WI38 (cell line): ENCODE data around the gene P4HA2.

Experiments
- H3K4me3 ChIP-seq: 2 replicates; pipeline ENCODE4 v1.5.1; 2011; ENCODE audit warnings: low read depth, mild to moderate bottlenecking, control low read depth, low read length
- CTCF ChIP-seq: IDR thresholded peaks from 2 replicates; pipeline ENCODE4 v1.5.1; 2012; ENCODE audit warnings: low read depth, mild to moderate bottlenecking, control low read depth, low read length

P4HA2 gene

GRCh38 chr5:132219289-132219970 is 8.2 kb downstream of the P4HA2 start:
- H3K4me3 ChIP-seq = no peak overlapping the region
- no peak for TF ChIP-seq CTCF

GRCh38 chr5:132218321-132218720 is 9.3 kb downstream of the P4HA2 start:
- no peak for TF ChIP-seq CTCF
- no peak overlapping the region for H3K4me3 ChIP-seq

GRCh38 chr5:132215329-132215728 is 12.3 kb downstream of the P4HA2 start:
- H3K4me3 ChIP-seq = no peak overlapping the region
- no peak for TF ChIP-seq CTCF

GRCh38 chr5:132214491-132214890 is 13.2 kb downstream of the P4HA2 start:
- no peak for TF ChIP-seq CTCF
- H3K4me3 ChIP-seq = no peak overlapping the region

GRCh38 chr5:132213666-132214065 is 14.0 kb downstream of the P4HA2 start:
- TF ChIP-seq CTCF = no peak
- H3K4me3 ChIP-seq = no peak overlapping the region

- TF ChIP-seq CTCF = no peak
- H3K4me3 ChIP-seq = no peak overlapping the region
Measured at GRCh38 chr5:132211787-132212186, 15.9 kb downstream of the P4HA2 start.

GRCh38 chr5:132210944-132211343 is 16.7 kb downstream of the P4HA2 start:
- no peak for TF ChIP-seq CTCF

More at GRCh38 chr5:132210944-132211343, 16.7 kb downstream of the P4HA2 start:
- no peak overlapping the region for H3K4me3 ChIP-seq
